HTERT RPE-1 (cell line): ENCODE data around the gene CMSS1.

ENCODE experiments used
- in situ Hi-C: fragments of 300-500 bp; cut with MboI; formaldehyde crosslinking; loops from 4 replicates; pipeline ENCODE4 v1.14.3; 2020; ENCODE audit warnings: low sequenced_read_pairs

The CMSS1 gene

DNA sequence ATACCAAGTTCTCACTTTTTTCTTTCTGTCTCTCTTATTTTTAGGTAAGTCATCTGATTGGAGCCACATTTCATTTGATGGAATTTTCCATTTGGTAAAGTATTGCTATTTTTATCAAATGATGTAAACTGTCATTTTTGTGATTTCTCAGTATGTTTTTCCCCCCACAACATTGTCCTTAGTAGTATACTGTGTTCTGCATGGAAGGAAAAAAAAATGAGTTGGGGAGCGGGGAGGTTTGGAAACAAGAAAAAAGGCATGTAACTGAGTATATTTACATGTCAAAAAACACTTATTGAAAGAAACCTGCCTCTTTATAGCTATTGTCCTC, 192.4 kb downstream of the CMSS1 start:
- in situ Hi-C loops: no loop called here

DNA sequence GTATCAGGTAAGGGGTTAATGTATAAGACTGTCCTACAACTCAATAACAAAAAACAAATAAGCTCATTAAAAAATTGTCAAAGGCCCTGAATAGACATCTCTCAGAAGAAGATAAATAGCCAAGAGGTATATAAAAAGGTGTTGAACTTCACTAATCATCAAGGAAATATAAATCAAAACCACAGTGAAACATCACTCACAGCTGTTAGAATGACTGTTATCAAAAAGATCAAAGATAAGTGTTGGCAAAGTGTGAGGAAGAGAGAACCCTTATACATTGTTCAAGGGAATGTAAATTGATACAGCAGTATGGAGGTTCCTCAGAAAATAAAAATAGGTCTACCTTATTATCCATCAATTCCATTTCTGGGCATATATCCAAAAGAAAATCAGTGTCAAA, 201.1 kb downstream of the CMSS1 start:
- in situ Hi-C loops: no loop called here

DNA sequence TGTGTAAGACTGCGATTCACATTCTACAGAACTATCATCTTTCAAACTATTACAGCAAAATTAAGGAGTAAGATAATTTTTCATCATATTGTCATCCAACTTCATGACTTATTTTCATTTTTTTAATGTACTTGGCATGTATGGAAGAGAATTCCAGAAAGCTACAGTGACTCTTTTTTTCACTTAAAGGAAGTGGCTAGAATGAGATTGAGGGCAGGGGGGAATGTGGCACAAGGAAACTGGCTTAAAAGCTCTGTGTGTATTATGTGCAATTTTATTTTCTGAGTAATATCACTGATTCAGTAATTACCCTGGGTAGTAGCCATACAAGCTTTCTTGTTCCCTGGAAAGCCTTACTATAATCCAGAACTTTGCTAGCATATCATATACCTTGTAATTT, 202.1 kb downstream of the CMSS1 start:
- in situ Hi-C loops: no loop called here

DNA sequence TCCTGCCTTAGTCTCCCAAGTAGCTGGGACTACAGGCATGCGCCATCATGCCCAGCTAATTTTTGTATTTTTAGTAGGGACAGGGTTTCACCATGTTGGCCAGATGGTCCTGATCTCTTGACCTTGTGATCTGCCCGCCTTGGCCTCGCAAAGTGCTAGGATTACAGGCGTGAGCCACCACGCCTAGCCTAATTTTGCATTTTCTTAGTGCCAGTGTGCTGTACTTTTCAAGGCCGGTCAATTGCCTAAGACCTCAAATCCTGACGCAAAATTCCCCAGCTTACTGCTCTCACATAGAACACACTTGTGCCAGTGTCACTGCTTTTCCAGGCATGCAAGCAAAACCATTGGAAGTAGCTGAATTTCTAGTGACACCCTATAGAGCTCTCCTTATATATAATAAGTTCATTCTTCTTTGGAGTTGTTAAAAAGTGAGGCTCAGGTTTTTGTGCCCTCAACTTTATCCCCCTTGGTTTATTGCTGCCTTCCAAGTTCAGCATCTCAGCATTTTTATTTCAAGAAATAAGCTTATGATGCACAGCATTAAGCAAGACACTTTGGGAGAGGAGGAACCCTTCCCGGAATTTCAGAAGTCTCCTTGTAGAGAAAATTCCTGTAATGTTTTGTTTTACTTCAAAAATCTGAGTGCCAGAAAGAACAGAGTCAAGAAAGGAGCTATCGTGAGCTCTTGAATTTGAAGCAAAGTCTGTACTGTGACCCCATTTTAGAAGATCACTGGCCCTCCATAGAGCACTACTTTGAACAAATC, 203.4 kb downstream of the CMSS1 start:
- in situ Hi-C loops: no loop called here

DNA sequence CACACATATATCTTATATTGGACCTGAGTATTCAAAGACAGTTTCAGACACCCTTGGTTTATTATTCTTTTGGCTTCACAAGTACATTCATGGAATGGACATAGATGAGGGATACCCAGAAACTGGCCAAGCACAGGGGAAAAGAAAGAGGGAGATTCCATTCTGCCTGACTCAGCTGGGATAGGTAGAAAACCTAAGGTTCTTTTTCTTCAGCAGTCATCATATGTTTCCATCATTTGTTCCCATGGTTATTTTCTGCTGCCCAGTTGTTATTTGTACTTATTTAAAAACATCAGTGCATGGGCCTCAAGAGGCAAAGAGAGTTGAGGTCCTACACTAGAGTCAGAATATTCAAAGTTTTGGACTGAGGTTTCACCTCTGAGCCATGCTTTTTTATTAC, 204.8 kb downstream of the CMSS1 start:
- in situ Hi-C loops: no loop called here

DNA sequence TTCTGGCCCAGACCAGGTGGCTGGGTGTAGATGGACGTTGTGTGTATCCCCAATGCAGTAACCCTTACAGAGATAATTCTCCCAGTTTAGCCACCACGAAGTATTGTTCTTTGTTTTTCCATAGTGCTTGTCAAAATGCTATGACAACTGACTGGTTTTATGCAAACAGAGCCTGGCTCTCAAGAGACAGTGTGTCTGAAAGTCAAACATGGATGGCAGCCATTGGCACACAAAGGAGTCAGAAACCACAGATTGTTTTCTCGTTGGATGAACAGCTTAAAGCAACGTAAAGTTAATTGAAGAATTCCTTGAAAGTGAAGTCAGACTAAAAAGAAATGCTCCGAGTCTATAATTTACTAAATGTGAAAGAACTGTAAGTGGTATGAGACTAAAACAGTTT, 205.5 kb downstream of the CMSS1 start:
- in situ Hi-C loops: no loop called here

DNA sequence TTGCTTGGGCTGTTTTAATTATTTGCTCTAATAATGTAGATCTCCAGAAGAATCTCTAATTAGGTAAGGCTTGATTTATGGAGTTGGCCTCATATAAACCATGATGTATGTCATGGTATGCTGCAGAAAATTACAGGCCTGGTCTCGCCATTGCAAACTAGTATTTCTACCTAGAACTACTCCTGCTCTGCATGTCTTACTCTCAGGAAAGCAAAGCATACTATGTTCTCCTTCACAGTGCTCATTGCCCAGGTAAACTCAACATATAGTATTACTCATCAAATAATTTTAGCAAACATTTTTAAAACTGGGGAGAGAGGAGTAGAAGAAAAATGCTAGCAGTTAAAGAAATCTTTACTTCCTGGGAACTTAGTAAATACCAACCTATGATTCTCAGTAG, 205.9 kb downstream of the CMSS1 start:
- in situ Hi-C loops: no loop called here

DNA sequence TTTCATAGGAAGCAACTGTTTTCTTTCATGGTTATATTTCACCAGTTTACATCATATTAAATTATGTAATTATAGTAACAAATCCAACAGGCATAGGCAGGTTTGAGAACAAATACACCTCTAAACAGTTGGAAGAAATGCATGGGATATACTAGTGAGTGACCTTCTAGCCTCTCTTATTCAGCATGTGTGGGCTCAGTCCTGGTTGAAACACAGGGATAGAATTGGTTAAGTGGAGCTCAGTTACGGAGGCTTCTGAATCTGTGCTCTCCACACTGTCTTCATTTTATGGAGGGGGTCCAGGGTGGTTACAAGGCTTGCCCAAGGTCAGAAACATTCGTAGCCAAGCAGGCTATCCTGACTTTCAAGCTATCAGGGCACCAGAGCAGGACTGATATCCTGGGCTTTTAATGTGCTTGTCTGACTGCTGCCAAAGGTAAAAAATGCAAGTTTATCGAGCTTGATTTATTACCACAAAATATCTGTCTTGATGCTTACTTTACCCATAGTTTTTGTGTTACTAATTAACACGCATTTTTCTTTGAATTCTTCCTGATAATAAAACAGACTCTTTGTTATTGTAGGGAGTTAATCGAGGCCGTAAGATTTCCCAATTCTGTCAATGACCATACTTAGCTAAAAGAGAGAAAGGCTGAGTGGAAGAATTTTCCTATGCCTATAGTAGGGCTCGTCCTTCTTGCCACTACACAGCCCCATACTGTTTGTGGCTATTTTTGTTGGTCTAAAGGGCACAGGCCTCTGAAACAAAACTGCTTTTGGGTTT, 207.1 kb downstream of the CMSS1 start:
- in situ Hi-C loops: no loop called here

DNA sequence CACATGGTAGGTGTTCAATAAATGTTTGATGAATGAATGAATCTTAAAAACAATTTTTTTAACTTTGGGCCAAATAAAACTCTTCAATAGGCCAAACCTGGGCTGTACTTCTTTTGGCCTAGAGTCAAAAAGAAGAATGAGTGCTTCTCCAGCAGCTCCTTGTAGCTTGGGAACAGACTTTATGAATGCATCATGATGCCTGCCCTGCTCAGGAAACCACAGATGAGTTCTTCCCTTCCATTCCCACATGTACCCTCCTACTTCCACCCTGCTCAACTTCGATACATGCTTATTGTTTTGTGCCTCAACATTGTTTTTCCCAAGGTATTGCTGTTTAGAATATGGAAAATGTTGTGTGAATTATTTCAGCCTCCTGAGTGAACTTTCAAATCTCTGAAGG, 209.7 kb downstream of the CMSS1 start:
- in situ Hi-C loops: no loop called here

DNA sequence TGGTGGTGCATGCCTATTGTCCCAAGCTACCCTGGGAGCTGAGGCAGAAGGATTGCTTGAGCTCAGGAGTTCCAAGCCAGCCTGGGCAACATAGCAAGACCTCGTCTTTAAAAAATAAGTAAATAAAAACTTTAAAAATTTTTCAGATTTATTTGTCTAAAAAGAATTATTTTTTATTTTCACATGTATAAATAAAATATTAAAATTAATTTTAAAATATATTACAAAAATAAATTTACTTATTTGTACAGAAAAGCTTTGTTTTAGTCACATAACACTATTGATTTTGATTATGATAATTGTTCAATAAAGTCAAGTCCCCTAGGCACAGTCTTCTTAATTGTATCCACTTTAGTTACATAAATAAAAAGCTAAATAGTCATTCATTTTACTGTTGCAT, 211.4 kb downstream of the CMSS1 start:
- in situ Hi-C loops: no loop called here

DNA sequence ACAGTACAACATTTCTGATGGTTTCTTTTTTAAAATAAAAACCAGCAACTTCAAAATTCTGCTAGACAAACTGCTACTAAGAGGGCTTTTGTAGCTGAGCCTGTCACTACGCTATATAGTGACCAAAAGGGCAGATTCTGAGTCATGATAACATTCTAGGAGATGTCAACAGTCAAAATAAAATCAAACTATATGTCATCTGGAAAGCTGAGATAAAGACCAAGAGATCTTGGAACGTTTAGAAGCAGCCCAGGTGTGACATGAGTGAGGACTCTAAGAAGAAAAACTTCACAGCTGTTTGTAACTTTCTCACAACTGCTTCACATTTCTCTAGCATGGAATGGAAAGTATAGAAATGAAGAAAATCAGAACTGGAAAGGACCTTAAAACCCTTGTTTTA, 212.0 kb downstream of the CMSS1 start:
- in situ Hi-C loops: no loop called here

DNA sequence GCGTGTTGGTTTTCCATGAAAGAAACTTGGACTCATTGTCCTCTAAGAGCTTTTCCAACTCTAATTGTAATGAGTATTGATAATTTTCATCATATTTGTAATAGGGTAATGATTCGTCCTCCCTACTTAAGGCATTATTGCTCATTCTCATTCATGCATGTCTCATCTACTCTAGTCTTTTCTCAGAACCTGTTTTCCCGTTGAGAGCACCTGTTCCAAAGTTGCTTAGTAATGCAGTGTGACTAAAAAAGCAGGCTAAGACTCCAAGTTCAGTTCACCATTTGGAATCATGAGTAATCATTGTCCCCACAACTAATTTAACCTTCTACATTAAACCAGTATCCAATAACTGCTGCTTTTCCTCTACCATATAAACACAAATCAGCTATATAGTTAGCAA, 212.7 kb downstream of the CMSS1 start:
- in situ Hi-C loops: no loop called here

DNA sequence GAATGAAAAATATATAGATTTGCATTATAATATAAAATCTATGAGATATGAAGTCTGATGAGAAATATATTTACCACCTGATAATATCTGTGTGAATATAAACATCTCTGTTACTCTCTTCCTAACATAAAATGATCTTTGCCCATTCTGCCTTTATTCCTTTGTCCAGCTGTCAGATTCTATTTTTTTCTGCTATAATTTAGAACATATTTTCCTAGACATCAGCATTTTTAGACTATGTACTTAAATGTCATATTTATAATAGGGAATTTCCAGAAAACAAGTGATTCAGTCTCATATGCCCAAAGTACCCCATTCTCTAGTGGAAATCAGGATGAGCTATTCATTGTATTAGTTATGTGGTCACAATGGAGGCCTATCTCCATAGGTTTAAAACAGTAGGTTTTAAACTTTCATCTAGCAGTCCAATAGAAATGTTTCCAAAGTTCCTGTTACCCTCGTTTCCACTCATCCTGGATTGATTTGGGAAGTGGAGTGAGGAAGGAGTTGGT, 213.3 kb downstream of the CMSS1 start:
- in situ Hi-C loops: no loop called here

DNA sequence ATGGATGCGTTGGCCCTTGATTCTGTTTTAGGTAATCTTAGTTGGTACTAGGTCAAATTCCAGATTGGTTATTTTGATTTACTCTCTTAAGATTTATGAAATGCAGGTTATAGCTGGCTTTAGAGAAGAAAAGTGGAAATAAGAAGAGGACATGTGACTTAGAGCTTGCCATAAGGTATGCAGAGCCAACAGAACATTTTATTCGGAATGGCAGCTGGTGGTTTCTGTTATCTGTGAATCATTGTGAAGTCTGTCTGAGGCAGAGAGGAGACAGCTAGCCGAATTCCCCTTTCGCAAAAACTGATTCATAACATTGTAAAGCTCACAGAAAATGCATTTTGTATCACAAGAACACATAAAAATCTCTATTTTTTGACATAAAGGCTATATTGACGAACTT, 214.6 kb downstream of the CMSS1 start:
- in situ Hi-C loops: no loop called here

DNA sequence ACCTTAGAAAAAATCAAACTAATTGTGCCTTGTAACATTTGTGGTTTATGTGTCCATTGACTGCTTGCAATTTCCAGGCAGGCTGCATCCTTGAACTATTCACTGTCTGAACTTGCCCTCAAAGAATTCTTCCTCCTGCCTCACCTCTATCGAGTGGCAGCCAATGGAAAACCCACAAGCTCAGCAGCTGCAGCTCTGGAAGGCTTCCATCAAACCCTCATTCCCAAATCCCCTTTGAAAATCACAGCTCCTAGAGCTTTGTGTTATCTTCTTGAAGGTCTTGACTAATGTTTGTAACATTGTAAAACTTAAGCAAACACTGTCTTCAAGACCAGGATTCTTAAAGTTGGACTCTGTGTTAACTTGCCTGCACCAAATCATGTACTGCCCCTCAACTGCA, 215.5 kb downstream of the CMSS1 start:
- in situ Hi-C loops: no loop called here

DNA sequence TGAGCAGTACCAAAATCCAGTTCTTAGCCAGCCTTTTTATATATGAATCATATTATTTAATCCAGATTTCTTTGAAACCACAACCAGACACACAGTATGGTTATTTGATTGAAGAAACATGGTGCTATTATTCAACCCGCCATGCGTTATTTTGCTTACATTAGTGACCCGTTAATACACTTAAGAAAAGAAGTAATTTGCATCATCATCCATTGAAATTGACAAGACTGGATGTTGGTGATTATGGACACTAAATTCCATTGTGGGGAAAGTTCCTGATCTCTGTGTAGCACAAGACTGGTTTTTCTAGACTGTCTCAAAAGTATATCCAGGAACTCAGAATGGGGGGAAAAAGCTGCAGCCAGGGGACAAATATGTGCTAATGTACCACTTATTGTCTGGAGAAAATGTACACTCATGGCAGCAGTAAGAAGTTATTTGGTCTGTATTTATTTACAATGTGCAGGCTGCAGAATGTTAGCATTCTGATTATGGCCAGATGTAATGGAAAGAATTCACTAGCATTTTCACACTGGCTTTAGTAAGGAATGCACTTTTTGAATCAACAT, 216.3 kb downstream of the CMSS1 start:
- in situ Hi-C loops: no loop called here

DNA sequence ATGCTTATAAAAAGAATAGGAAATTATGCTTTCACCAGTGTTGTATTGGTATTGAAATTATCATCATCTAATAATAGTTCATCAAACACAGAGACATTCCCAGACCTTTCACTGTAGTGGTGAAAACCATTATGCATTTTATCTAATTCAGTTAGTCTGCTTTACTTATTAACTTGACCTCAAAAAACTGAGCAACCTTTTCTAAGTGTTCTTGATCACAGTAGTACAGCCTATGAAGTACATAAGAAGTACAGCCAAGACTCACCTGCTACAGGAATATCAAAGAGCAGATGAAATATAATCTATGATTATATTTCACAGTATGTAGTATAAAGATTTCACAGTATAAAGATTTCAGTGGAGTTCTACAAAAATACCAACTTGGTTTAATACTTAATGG, 221.4 kb downstream of the CMSS1 start:
- in situ Hi-C loops: no loop called here

DNA sequence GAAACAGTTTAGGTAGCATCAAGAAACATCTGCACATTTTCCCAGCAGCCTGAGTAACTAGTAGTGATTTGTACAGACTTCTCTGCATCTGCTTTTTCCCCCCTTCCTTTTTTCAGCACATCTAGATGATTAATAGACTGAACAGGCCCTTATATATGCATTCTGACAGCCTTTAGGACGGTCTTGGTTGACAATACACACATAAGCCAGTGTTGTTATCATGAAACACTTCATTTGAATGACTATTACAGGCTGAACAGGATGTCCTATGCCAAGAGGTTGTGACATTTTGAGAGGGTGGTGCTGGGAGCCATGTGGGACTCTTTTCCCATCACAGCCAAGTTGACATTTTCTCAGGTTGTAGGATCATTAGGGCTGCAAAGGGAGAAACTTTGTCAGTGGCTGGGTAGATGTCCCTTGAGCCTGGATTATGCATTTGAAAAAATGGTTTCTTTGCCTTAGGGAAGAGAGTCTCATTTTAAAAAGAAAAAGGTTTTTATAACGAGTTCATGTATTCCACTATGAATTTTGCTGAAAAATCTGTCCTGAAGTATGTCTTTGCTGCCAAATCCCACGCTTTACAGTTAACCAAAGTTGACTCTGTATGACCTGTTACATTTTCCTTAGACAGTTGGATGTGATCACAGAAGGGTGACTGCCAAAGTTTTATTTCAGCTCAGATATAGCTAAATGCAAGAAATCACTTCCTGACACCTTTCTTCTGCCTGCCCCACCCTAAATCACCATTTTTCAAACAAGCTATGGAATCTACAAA, 223.0 kb downstream of the CMSS1 start:
- in situ Hi-C loops: no loop called here

DNA sequence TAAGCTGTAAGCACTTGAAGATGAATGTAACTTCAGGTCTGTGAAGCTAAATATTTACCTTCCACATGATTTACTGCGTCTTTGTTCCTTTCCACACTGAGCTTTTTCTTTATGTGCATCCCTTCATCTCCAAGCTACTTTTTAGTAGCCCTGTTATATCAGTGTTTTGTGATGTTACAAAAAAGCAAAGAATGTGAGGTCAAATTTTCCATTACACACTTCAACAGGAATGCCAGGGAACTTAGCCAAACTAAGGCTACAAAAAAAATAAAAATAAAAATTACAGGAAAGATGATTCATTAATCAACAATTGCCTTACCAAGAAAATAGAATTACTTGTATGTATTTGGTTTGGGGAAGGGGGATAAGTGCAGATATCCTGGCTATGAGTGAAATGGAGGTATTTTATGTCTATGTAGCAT, 223.7 kb downstream of the CMSS1 start:
- in situ Hi-C loops: no loop called here

DNA sequence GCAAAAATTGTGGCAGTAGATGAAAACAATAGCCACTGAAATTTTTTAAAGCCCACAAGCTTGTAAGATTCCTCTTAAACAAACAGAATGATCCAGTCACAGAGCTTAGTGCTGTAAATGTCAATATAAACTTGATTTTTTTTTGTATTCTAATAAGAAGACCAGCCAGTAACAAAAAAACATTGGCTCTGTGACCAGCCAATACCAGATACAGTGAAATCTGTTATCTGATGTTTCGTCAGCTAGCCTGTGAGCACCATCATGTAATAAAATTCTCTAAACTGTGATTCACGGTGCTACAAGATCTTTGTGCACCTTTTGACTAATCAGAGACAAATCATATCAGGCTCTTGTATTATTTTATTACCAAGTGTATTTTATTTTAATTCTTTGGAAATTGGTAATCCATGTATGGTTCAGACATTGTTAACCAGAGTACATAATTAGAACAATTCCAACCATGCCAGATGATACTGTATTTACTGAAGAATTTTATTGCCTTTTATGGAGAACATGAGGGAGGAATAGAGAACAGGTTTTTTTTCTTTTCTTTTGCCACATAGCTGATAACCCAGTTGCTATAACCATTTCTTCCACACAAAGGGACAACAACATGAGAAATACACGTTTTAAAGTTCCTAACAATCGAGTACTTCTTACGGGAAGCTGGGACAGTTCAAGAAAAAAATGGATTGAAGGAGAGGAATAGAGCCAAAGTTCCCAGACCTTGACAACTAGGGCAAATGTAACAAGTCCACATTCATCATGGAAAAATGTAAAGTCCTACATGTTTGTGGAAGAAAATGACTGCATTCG, 224.7 kb downstream of the CMSS1 start:
- in situ Hi-C loops: no loop called here
